PFSK-1 (cell line): ENCODE measurements around the gene COL7A1.

Experiments used
- FOXP2 ChIP-seq: optimal IDR thresholded peaks from 2 replicates; pipeline ENCODE3; 2011; ENCODE audit warnings: borderline replicate concordance, control low read depth, inconsistent platforms; ENCODE audit not compliant: insufficient read depth; ENCODE audit errors: extremely low read length, extremely low read depth
- POLR2AphosphoS5 ChIP-seq: IDR thresholded peaks from 2 replicates; pipeline ENCODE4 v1.6.1; 2012; ENCODE audit warnings: low read depth, mild to moderate bottlenecking, control low read depth, low read length, moderate library complexity
- REST ChIP-seq, 2 experiments: IDR thresholded peaks; 2 replicates each; pipeline versions ENCODE4 v1.6.1 to v1.8.0; 2011 to 2012; ENCODE audit warnings: low read depth in 2 of 2, low read length in 2 of 2, control low read depth in 1 of 2, inconsistent platforms in 1 of 2, mild to moderate bottlenecking in 1 of 2, moderate library complexity in 1 of 2; ENCODE audit not compliant: insufficient read depth in 1 of 2
- SIN3A ChIP-seq: IDR thresholded peaks from 2 replicates; pipeline ENCODE4 v1.6.1; 2012; ENCODE audit warnings: mild to moderate bottlenecking, low read length, moderate library complexity, borderline replicate concordance; ENCODE audit not compliant: insufficient read depth
- TAF1 ChIP-seq: IDR thresholded peaks from 2 replicates; pipeline ENCODE4 v1.6.1; 2012; ENCODE audit warnings: low read length, control low read depth, borderline replicate concordance; ENCODE audit not compliant: insufficient read depth

COL7A1 gene

GRCh38 chr3:48548126-48548525 lies 47.0 kb downstream of the COL7A1 start:
- TF ChIP-seq POLR2AphosphoS5 (no peak), FOXP2 (no peak), SIN3A (no peak), TAF1 (no peak), REST (IDR thresholded peaks at IDR 0.05; ENCODE audit: insufficient read depth in 1 of 2, low read depth in 2 of 2, low read length in 2 of 2) (no peak)

- TF ChIP-seq FOXP2 (no peak), TAF1 (no peak), POLR2AphosphoS5 (no peak), REST (IDR thresholded peaks at IDR 0.05; ENCODE audit: insufficient read depth in 1 of 2, low read depth in 2 of 2, low read length in 2 of 2) (no peak), SIN3A (no peak)
Observed at GRCh38 chr3:48546203-48546829, 48.8 kb downstream of the COL7A1 start.

- no peak for TF ChIP-seq POLR2AphosphoS5
- TF ChIP-seq SIN3A: no peak
- TF ChIP-seq FOXP2: no peak
- TF ChIP-seq REST (IDR thresholded peaks at IDR 0.05; ENCODE audit: insufficient read depth in 1 of 2, low read depth in 2 of 2, low read length in 2 of 2): no peak
- no peak for TF ChIP-seq TAF1
Observed at GRCh38 chr3:48544141-48544540, 51.0 kb downstream of the COL7A1 start.

GRCh38 chr3:48543271-48543866 lies 51.8 kb downstream of the COL7A1 start:
- no peak for TF ChIP-seq FOXP2
- no peak for TF ChIP-seq SIN3A
- no peak for TF ChIP-seq TAF1
- no peak for TF ChIP-seq REST (IDR thresholded peaks at IDR 0.05; ENCODE audit: insufficient read depth in 1 of 2, low read depth in 2 of 2, low read length in 2 of 2)
- no peak for TF ChIP-seq POLR2AphosphoS5
